ENCODE results near the gene RPTOR.

The RPTOR gene

GRCh38 chr17:80877729-80878303 is 333.2 kb downstream of the RPTOR start:
- intact Hi-C loops (cut with DNase I): no loop called here

GRCh38 chr17:80878876-80879722 is 334.5 kb downstream of the RPTOR start:
- intact Hi-C loops (cut with DNase I): no loop called here
- DNase-seq: peak in 5 of 10 donors; percentile 4 to 57 (median 51)

More at GRCh38 chr17:80877729-80878303, 333.2 kb downstream of the RPTOR start:
- DNase-seq: peak in 5 of 10 donors; percentile 1 to 55 (median 28)

GRCh38 chr17:80879723-80880647 is 335.3 kb downstream of the RPTOR start:
- DNase-seq: peak in 4 of 10 donors; percentile 5 to 71 (median 56)
- intact Hi-C loops (cut with DNase I): no loop called here

- peak in 1 of 10 donors; percentile 2 for DNase-seq
- intact Hi-C loops (cut with DNase I): no loop called here
These were observed 336.0 kb downstream of the RPTOR start for GRCh38 chr17:80880648-80880985.

GRCh38 chr17:80881306-80881705 is 336.7 kb downstream of the RPTOR start:
- intact Hi-C loops (cut with DNase I): no loop called here

GRCh38 chr17:80882323-80882722 is 337.7 kb downstream of the RPTOR start:
- intact Hi-C loops (cut with DNase I): no loop called here
- DNase-seq: peak in 4 of 10 donors; percentile 2 to 59 (median 48)

More at GRCh38 chr17:80881306-80881705, 336.7 kb downstream of the RPTOR start:
- peak in 4 of 10 donors; percentile 7 to 72 (median 53) for DNase-seq

GRCh38 chr17:80882926-80883685 is 338.5 kb downstream of the RPTOR start:
- intact Hi-C loops (cut with DNase I): no loop called here
- DNase-seq: peak in 4 of 10 donors; percentile 3 to 75 (median 46)

- DNase-seq: peak in 4 of 10 donors; percentile 3 to 81 (median 60)
- intact Hi-C loops (cut with DNase I): no loop called here
These were observed 339.4 kb downstream of the RPTOR start for GRCh38 chr17:80883831-80884735.

- intact Hi-C loops (cut with DNase I): no loop called here
- peak in 4 of 10 donors; percentile 1 to 80 (median 60) for DNase-seq
These were observed 340.2 kb downstream of the RPTOR start for GRCh38 chr17:80884811-80885210.

GRCh38 chr17:80885947-80886582 is 341.4 kb downstream of the RPTOR start:
- DNase-seq: peak in 3 of 10 donors; percentile 1 to 78 (median 72)
- intact Hi-C loops (cut with DNase I): no loop called here

- peak in 3 of 10 donors; percentile 61 to 77 (median 73) for DNase-seq
- intact Hi-C loops (cut with DNase I): no loop called here
These were observed 342.3 kb downstream of the RPTOR start for GRCh38 chr17:80886641-80887573.

- DNase-seq: peak in 3 of 10 donors; percentile 42 to 64 (median 54)
- intact Hi-C loops (cut with DNase I): no loop called here
These were observed 343.1 kb downstream of the RPTOR start for GRCh38 chr17:80887639-80888175.

GRCh38 chr17:80888276-80889160 is 343.9 kb downstream of the RPTOR start:
- DNase-seq: peak in 4 of 10 donors; percentile 1 to 79 (median 66)
- intact Hi-C loops (cut with DNase I): no loop called here

GRCh38 chr17:80889231-80890195 is 344.9 kb downstream of the RPTOR start:
- DNase-seq: peak in 3 of 10 donors; percentile 43 to 63 (median 49)
- intact Hi-C loops (cut with DNase I): no loop called here

All from posterior cingulate gyrus (tissue), 11 donors.